ENCODE measurements around the gene CUX1.

DNA sequence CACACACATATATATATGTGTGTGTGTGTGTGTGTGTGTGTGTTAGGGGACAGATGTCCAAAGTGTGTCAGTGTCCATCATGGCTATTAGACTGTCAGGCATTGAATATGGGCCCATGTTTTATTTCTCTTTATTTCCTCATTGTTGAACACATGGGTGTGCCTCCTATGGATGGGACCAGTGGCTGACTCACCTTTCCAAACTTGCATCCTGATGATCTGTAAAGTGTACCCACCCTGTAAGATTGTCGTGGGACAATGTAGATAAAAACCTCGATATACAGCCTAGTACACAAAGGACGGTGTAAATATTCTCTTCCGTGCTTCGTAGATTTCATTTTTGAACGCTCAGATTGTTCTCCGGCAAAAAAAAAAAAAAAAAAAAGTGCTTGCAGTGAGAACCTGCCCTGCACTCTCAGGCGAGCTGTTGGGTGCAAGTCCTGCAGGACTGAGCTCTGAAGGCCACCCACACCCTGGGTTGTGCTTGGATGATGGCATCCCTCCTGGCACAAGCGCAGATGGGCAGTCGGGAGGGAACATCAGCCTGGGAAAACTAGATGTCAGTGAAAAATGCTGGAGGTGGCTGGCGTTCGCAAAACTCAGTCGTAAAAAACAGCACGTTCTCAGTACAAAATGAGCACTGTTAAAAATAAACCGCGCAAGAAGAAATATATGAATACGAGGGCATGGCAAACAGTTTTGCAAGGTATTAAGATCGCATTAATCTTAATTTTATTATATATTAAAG, 166.9 kb downstream of the CUX1 start:
- TF ChIP-seq POLR2A (IDR thresholded peaks at IDR 0.05; ENCODE audit: low read depth, low read length) (no peak), POLR2AphosphoS5 (IDR thresholded peaks at IDR 0.05; ENCODE audit: low read depth, low read length) (no peak), TAF1 (IDR thresholded peaks at IDR 0.05; ENCODE audit: borderline replicate concordance, low read depth, low read length) (no peak)

All from GM12892 (cell line).